NCI-H510A (cell line): ENCODE results near the gene OR2F1.
"Not testable (repeated sequence)": the region's sequence is repeated elsewhere in the genome, so short reads cannot be mapped to it uniquely, and the experiment has no call there.

ENCODE experiments used
- DNase-seq: peaks from one replicate; lab custom pipeline; 2025; lab: John Stamatoyannopoulos, UW

Gene OR2F1

DNA sequence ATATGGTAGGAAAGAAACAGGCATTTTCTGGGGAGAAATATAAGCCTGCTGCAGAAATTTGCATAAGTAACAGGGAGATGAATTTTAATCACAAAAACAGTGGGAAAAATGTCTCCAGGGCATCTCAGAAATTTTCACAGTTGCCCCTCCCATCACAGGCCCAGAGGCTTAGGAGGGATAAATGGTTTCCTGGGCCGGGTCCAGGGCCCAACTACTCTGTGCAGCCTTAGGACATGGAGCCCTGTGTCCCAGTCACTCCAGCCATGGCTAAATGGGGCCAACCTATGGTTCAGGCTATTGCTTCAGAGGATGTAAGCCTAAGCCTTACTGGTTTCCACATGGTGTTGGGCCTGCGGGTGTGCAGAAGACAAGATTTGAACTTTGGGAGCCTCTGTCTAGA, 54.7 kb downstream of the OR2F1 start:
- DNase-seq = no peak

DNA sequence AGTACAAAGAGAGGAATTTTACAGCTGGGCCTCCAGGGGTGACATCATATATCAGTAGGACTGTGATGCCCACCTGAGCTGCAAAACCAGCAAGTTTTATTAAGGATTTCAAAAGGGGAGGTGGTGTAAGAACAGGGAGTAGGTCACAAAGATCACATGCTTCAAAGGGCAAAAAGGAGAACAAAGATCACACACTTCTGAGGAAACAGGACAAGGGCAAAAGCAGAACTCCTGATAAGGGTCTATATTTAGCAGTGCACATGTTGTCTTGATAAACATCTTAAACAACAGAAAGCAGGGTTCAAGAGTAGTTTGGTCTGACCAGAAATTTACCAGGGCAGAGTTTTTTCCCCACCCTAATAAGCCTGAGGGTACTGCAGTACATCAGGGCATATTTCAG, 55.4 kb downstream of the OR2F1 start:
- DNase-seq = not testable (repeated sequence)

DNA sequence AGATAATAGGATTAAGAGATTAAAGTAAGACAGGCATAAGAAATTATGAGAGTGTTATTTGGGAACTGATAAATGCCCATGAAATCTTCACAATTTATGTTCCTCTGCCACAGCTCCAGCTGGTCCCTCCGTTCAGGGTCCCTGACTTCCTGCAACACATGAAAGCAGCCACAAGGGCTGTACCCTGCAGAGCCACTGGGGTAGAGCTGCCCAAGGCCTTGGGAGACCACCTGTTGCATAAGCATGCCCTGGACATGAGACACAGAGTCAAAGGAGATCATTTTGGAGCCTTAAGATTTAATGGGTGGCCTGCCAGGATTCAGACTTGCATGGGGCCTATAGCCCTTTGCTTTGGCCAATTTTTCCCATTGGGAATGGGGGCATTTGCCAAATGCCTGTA, 56.2 kb downstream of the OR2F1 start:
- not testable (repeated sequence) for DNase-seq

DNA sequence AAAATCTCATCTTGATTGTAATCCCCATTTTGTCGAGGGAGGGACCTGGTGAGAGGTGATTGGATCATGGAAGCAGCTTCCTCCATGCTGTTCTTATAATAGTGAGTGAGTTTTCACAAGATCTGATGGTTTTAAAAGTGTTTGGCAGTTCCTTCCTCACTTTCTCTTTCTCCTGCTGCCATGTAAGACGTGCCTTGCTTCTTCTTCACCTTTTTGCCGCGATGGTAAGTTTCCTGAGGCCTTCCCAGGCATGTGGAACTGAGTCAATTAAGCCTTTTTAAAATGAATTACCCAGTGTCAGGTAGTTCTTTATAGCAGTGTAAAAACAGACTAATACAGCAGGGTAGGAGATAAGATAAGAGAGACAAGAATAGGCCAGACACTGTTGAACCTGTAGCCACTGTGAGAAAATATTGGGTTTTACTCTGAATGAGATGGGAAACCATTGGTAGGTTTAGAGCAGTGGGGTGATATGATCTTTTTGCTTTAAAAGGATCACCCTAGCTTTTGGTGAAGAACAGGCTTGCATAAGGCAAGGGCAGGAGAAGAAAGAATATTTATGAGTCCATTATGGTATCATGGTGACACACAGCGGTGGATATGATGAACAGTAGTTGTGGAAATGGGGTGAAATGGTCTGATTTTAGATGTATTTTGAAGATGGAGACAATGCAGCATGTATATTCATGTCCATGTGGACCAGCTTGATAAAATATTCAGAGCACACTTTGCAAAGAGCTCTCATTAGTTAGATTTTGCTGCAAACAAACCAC, 57.0 kb downstream of the OR2F1 start:
- DNase-seq = no peak
